Stimulated activated CD4-positive, alpha-beta T cell treated with anti-CD3 and anti-CD28 coated beads, Interleukin-4, amount 100 ng/mL, for 48 hours (primary cell): ENCODE results near the gene SLX1B.
"Not testable (repeated sequence)": the region's sequence is repeated elsewhere in the genome, so short reads cannot be mapped to it uniquely, and the experiment has no call there.

Source experiments
- DNase-seq, 2 donors: peaks; one replicate each; pipeline ENCODE4 v3.0.0-alpha.2; 2020; ENCODE audit warnings: low read depth in 2 of 2

The SLX1B gene

GRCh38 chr16:29454269-29454668, at the start of gene SLX1B, which contains the start of gene BOLA2:
Gene SLX1B (plus strand): TSS chr16:29454533.
Gene BOLA2 (minus strand): TSS chr16:29454351. CDS start chr16:29454253, 98 bp downstream.
- not testable (repeated sequence) for DNase-seq

- DNase-seq: not testable (repeated sequence)
Measured at GRCh38 chr16:29405249-29405648, 49.1 kb upstream of the SLX1B start.

- DNase-seq: not testable (repeated sequence)
Measured at GRCh38 chr16:29423587-29423986, 30.7 kb upstream of the SLX1B start.

GRCh38 chr16:29425390-29425789, 28.9 kb upstream of the SLX1B start:
- not testable (repeated sequence) for DNase-seq

- DNase-seq: not testable (repeated sequence)
Measured at GRCh38 chr16:29453754-29454153, 579 bp upstream of the SLX1B start.

- DNase-seq: not testable (repeated sequence)
Measured at GRCh38 chr16:29454828-29455227, 495 bp downstream of the SLX1B start.

GRCh38 chr16:29457660-29458059, 3.3 kb downstream of the SLX1B start:
- DNase-seq: not testable (repeated sequence)

- DNase-seq: not testable (repeated sequence)
Measured at GRCh38 chr16:29459706-29460646, 5.6 kb downstream of the SLX1B start, which contains the start of gene SULT1A4. Gene SULT1A4 (plus strand): TSS chr16:29459913. CDS start chr16:29461386, 1,473 bp downstream.

GRCh38 chr16:29460647-29461030, 6.3 kb downstream of the SLX1B start:
- DNase-seq: not testable (repeated sequence)

- not testable (repeated sequence) for DNase-seq
Measured at GRCh38 chr16:29465985-29466824, 11.9 kb downstream of the SLX1B start.

GRCh38 chr16:29466904-29467303, 12.6 kb downstream of the SLX1B start:
- not testable (repeated sequence) for DNase-seq

GRCh38 chr16:29467654-29468366, 13.5 kb downstream of the SLX1B start:
- DNase-seq: not testable (repeated sequence)

- peak; percentile 1 to 2 for DNase-seq
Measured at GRCh38 chr16:29469660-29470059, 15.3 kb downstream of the SLX1B start.

GRCh38 chr16:29472065-29472464, 17.7 kb downstream of the SLX1B start:
- not testable (repeated sequence) for DNase-seq

GRCh38 chr16:29482276-29482675, 27.9 kb downstream of the SLX1B start:
- DNase-seq: not testable (repeated sequence)

GRCh38 chr16:29506308-29506707, 52.0 kb downstream of the SLX1B start, which contains the start of gene NPIPB12:
Gene NPIPB12 (minus strand): TSS chr16:29506408.
- DNase-seq: not testable (repeated sequence)
